Subcutaneous adipose tissue (tissue), 4 donors: ENCODE measurements around the gene LRRC27. TPM values are rescaled to one million over a fixed set of nuclear protein-coding genes. Genes with fewer than 3 reads are reported as not detected.

Source experiments
- total RNA-seq, 4 donors: library from RNA; depleted of rRNA; stranded (reverse); fragments of >200 nt; gene quantifications; one replicate each; pipeline ENCODE4 v1.1.0, GENCODE V29; 2016
- TF ChIP-seq, protein P1 (sequence below): fragments of 450-650 bp; IDR thresholded peaks from one replicate; pipeline ENCODE4 v1.5.1; 2016; ENCODE audit warnings: low read depth, mild to moderate bottlenecking, control low read depth, antibody characterized with exemption, moderate library complexity

Gene LRRC27
- total RNA-seq, 4 donors from 2014 or later, result 7.7 to 11.6 (median 9.9) TPM

DNA sequence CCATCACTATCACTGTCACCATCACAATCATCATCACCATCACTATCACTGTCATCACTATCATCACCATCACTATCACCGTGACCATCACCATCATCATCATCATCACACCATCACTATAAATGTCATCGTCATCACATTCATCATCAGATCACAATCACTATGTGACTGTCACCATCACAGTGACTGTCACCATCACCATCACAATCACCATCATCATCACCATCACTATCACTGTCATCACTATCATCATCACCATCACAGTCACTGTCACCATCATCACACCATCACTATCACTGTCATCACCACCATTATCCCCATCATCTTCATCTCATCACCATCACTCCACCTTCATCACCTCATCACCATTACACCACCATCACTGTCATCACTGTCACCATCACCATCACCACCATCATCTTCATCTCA lies 96.0 kb downstream of the LRRC27 start:
- TF ChIP-seq, protein P1, sequence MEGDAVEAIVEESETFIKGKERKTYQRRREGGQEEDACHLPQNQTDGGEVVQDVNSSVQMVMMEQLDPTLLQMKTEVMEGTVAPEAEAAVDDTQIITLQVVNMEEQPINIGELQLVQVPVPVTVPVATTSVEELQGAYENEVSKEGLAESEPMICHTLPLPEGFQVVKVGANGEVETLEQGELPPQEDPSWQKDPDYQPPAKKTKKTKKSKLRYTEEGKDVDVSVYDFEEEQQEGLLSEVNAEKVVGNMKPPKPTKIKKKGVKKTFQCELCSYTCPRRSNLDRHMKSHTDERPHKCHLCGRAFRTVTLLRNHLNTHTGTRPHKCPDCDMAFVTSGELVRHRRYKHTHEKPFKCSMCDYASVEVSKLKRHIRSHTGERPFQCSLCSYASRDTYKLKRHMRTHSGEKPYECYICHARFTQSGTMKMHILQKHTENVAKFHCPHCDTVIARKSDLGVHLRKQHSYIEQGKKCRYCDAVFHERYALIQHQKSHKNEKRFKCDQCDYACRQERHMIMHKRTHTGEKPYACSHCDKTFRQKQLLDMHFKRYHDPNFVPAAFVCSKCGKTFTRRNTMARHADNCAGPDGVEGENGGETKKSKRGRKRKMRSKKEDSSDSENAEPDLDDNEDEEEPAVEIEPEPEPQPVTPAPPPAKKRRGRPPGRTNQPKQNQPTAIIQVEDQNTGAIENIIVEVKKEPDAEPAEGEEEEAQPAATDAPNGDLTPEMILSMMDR, result no peak

DNA sequence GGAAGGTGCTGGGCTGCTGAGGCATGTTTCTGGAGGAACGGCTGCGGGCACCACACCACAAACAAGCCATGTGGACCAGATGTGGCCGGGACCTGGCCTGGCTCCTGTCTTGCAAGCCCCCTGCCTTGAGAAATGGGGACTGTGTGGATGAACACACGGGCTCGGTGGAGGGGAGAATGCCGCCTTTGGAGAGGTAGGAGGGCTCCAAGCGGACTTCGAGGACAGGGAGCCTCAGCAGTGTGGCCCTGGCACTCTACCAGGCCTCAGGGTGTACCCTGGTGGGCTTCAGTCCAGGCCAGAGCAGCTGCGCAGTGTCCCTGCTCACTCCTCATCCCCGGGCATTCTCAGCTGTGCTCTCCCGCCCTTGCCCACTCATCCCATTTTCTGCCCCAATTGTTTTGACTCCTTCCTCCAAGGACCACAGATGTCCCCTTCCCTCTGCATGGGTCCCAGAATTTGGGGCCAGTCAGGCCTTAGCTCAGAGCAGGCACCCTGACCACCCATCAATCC lies 96.5 kb downstream of the LRRC27 start:
- TF ChIP-seq, protein P1, result no peak

Other genes with a start within 250 kb of the LRRC27 start
- under 1 TPM in 3 of 4 donors, not detected in 1; 0.22 to 0.94 (median 0.34) TPM for gene DPYSL4, start 145.2 kb upstream of the LRRC27 start, total RNA-seq
- gene STK32C, start 24.2 kb upstream of the LRRC27 start, total RNA-seq, result 10 to 100 TPM in 3 of 4 donors, 1 to 10 TPM in 1; 2.9 to 12.3 (median 10.9) TPM
- gene PWWP2B, start 65.0 kb downstream of the LRRC27 start, total RNA-seq, result 10 to 100 TPM in 1 of 4 donors, 1 to 10 TPM in 3; 9.0 to 24.9 (median 9.6) TPM
- 10 to 100 TPM; 23.1 to 34.1 (median 31.6) TPM for gene INPP5A, start 205.6 kb downstream of the LRRC27 start, total RNA-seq